GM12878 (cell line): ENCODE measurements around the gene HNRNPU. TPM values are rescaled to one million over a fixed set of nuclear protein-coding genes. Genes with fewer than 3 reads are reported as not detected.

Experiments
- HSF1 ChIP-seq: fragments of 150-350 bp; IDR thresholded peaks from 2 replicates; pipeline ENCODE4 v1.6.1; 2014; ENCODE audit warnings: mild to moderate bottlenecking, low read depth, low read length
- JUNB ChIP-seq: IDR thresholded peaks from 2 replicates; pipeline ENCODE4 v1.6.1; 2016; ENCODE audit warnings: antibody characterized with exemption, mild to moderate bottlenecking
- MLLT1 ChIP-seq: fragments of 450-650 bp; IDR thresholded peaks from 2 replicates; pipeline ENCODE4 v1.6.1; 2016; ENCODE audit warnings: mild to moderate bottlenecking
- SREBF1 ChIP-seq: IDR thresholded peaks from 2 replicates; pipeline ENCODE4 v1.6.1; 2012; ENCODE audit warnings: mild to moderate bottlenecking, low read length
- SRF ChIP-seq, 2 experiments: IDR thresholded peaks; 2 replicates each; pipeline ENCODE4 v1.6.1; 2011; ENCODE audit warnings: low read depth in 2 of 2, low read length in 2 of 2, mild to moderate bottlenecking in 1 of 2, moderate library complexity in 1 of 2
- TBL1XR1 ChIP-seq: IDR thresholded peaks from 2 replicates; pipeline ENCODE4 v1.6.1; 2012; ENCODE audit warnings: low read depth, low read length, improper control_type of control experiment
- polyA plus RNA-seq, 11 experiments: library from polyadenylated mRNA; depleted of rRNA in 4 of 11; unstranded in 6 of 11; stranded (reverse) in 5 of 11; fragments of >200 nt; fragmentation: Nextera tagmentation in 4 of 11; fragmentation: Illumina TruSeq in 1 of 11; extraction: Ambion mirVana in 4 of 11; extraction: Trizol in 1 of 11; gene quantifications; 1 replicate in 1 of 11; 2 replicates in 10 of 11; pipeline versions ENCODE4 v1.2.1 to v1.2.3, GENCODE V29; 2011 to 2016; ENCODE audit warnings: inconsistent platforms in 2 of 11, missing spikeins in 2 of 11, low read depth in 1 of 11
- total RNA-seq, 4 experiments: library from RNA; depleted of rRNA in 3 of 4; stranded (reverse); fragments of >200 nt in 3 of 4; fragmentation: Illumina TruSeq in 1 of 4; extraction: Trizol in 1 of 4; gene quantifications; 2 replicates each; pipeline versions ENCODE4 v1.2.1 to v1.2.3, GENCODE V29; 2013 to 2021
- TF ChIP-seq, protein P1 (sequence below): fragments of 450-650 bp; IDR thresholded peaks from 2 replicates; pipeline ENCODE4 v1.6.1; 2017; ENCODE audit warnings: mild to moderate bottlenecking, moderate library complexity
- TF ChIP-seq, protein P2 (sequence below): IDR thresholded peaks from 2 replicates; pipeline ENCODE4 v1.6.1; 2012; ENCODE audit warnings: low read depth, low read length, improper control_type of control experiment

The HNRNPU gene
- total and polyA plus RNA-seq, 10 of the 15 experiments (the other 5 are each of a cell fraction or from before 2014, with no cell fraction given) = 163 to 569 (median 420) TPM

DNA sequence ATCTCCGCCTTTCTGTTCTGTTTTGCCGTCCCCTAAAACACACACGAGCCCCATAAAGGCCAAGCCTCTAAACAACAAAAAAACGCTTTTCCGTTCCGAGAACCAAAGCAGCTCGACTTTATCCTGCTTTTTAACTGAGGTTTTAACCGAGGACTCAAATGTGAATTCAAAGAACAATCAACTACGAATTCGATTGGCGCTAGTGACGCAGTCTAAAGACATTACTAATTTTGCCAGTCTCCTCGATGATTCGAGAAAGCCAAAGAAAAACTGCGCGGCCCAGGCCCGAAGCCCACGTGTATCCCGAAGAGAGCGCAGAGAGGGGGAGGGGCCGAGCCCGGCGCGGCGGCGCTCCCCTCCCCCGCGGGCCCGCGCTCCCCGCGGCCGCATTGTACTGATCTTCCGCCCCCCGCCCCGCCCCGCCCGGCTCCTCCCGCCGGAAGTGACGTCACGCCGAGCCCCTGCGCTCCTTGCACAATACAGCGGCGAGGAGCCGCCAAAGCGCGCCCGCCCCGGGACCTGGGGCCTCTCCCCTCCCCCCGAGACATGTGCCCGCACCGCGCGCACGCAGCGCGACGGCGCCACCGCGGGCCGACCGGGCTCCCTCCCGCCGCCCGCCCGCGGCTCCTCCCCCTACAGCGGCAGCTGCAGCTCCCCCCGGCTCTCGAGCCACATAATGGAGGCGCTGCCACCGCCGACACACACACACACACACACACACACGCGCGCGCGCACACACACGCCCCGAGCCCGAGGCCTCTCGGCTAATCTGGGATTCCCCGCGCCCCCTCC lies 1.4 kb downstream of the HNRNPU start (continued):
- TF ChIP-seq, protein P1, sequence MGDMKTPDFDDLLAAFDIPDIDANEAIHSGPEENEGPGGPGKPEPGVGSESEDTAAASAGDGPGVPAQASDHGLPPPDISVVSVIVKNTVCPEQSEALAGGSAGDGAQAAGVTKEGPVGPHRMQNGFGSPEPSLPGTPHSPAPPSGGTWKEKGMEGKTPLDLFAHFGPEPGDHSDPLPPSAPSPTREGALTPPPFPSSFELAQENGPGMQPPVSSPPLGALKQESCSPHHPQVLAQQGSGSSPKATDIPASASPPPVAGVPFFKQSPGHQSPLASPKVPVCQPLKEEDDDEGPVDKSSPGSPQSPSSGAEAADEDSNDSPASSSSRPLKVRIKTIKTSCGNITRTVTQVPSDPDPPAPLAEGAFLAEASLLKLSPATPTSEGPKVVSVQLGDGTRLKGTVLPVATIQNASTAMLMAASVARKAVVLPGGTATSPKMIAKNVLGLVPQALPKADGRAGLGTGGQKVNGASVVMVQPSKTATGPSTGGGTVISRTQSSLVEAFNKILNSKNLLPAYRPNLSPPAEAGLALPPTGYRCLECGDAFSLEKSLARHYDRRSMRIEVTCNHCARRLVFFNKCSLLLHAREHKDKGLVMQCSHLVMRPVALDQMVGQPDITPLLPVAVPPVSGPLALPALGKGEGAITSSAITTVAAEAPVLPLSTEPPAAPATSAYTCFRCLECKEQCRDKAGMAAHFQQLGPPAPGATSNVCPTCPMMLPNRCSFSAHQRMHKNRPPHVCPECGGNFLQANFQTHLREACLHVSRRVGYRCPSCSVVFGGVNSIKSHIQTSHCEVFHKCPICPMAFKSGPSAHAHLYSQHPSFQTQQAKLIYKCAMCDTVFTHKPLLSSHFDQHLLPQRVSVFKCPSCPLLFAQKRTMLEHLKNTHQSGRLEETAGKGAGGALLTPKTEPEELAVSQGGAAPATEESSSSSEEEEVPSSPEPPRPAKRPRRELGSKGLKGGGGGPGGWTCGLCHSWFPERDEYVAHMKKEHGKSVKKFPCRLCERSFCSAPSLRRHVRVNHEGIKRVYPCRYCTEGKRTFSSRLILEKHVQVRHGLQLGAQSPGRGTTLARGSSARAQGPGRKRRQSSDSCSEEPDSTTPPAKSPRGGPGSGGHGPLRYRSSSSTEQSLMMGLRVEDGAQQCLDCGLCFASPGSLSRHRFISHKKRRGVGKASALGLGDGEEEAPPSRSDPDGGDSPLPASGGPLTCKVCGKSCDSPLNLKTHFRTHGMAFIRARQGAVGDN = peak; percentile 74; the same call in 1 of the 2 replicates
- TF ChIP-seq, protein P2, sequence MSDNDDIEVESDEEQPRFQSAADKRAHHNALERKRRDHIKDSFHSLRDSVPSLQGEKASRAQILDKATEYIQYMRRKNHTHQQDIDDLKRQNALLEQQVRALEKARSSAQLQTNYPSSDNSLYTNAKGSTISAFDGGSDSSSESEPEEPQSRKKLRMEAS = peak; percentile 76
- TF ChIP-seq JUNB = no peak
- TF ChIP-seq MLLT1 = no peak; the same call in 1 of the 2 replicates
- no peak for TF ChIP-seq SREBF1
- TF ChIP-seq TBL1XR1 = no peak
- no peak for TF ChIP-seq SRF (IDR thresholded peaks at IDR 0.05; ENCODE audit: low read depth in 2 of 2, low read length in 2 of 2)
- peak; percentile 80; the same call in 1 of the 2 replicates for TF ChIP-seq HSF1
- TF ChIP-seq, all 136 proteins: peak for 38
